ENCODE results near the gene FAM114A2.

DNA sequence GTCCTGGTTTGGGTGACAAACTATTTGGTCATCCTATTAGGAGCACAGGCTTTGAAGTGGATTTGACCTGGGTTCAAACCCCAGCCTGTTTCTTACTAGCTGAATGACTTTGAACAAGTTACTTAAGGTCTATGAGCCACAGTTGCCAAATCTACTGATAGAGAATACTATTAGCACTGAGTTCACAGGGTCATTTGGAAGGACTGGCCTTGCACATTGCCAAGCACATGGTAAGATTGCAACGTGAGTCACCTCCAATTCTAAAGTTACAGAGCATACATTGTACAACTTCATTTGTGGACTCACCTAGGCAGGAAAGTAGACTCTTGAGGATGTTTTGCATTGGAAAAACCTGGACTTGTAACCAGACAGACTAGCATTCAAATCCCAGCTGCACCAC, 39.0 kb upstream of the FAM114A2 start:
- TF ChIP-seq POLR2AphosphoS5 (IDR thresholded peaks at IDR 0.05) (no peak), EZH2 (IDR thresholded peaks at IDR 0.05; ENCODE audit: borderline replicate concordance, insufficient read depth, low read length, poor library complexity, severe bottlenecking) (no peak), MXI1 (conservative IDR thresholded peaks at IDR 0.05; ENCODE audit: poor library complexity, severe bottlenecking) (no peak), TAF1 (IDR thresholded peaks at IDR 0.05; ENCODE audit: low read depth) (no peak), SMC3 (conservative IDR thresholded peaks at IDR 0.05; ENCODE audit: poor library complexity) (no peak), RAD21 (conservative IDR thresholded peaks at IDR 0.05) (no peak), EP300 (conservative IDR thresholded peaks at IDR 0.05; ENCODE audit: poor library complexity, severe bottlenecking) (no peak)
- TF ChIP-seq, protein P1, sequence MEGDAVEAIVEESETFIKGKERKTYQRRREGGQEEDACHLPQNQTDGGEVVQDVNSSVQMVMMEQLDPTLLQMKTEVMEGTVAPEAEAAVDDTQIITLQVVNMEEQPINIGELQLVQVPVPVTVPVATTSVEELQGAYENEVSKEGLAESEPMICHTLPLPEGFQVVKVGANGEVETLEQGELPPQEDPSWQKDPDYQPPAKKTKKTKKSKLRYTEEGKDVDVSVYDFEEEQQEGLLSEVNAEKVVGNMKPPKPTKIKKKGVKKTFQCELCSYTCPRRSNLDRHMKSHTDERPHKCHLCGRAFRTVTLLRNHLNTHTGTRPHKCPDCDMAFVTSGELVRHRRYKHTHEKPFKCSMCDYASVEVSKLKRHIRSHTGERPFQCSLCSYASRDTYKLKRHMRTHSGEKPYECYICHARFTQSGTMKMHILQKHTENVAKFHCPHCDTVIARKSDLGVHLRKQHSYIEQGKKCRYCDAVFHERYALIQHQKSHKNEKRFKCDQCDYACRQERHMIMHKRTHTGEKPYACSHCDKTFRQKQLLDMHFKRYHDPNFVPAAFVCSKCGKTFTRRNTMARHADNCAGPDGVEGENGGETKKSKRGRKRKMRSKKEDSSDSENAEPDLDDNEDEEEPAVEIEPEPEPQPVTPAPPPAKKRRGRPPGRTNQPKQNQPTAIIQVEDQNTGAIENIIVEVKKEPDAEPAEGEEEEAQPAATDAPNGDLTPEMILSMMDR (IDR thresholded peaks at IDR 0.05; ENCODE audit: poor library complexity, severe bottlenecking), result no peak
- TF ChIP-seq, protein P2, sequence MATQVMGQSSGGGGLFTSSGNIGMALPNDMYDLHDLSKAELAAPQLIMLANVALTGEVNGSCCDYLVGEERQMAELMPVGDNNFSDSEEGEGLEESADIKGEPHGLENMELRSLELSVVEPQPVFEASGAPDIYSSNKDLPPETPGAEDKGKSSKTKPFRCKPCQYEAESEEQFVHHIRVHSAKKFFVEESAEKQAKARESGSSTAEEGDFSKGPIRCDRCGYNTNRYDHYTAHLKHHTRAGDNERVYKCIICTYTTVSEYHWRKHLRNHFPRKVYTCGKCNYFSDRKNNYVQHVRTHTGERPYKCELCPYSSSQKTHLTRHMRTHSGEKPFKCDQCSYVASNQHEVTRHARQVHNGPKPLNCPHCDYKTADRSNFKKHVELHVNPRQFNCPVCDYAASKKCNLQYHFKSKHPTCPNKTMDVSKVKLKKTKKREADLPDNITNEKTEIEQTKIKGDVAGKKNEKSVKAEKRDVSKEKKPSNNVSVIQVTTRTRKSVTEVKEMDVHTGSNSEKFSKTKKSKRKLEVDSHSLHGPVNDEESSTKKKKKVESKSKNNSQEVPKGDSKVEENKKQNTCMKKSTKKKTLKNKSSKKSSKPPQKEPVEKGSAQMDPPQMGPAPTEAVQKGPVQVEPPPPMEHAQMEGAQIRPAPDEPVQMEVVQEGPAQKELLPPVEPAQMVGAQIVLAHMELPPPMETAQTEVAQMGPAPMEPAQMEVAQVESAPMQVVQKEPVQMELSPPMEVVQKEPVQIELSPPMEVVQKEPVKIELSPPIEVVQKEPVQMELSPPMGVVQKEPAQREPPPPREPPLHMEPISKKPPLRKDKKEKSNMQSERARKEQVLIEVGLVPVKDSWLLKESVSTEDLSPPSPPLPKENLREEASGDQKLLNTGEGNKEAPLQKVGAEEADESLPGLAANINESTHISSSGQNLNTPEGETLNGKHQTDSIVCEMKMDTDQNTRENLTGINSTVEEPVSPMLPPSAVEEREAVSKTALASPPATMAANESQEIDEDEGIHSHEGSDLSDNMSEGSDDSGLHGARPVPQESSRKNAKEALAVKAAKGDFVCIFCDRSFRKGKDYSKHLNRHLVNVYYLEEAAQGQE (IDR thresholded peaks at IDR 0.05; ENCODE audit: borderline replicate concordance), result no peak
